Activated naive CD4-positive, alpha-beta T cell treated with anti-CD3 and anti-CD28 coated beads, Interleukin-2, amount 10 ng/mL, durations not matched to agents 7 days and 5 days (primary cell): ENCODE measurements around the gene FHIT.
A peak's percentile ranks its signal among the peaks of the same experiment; 100 is the strongest.

Experiments used
- CTCF ChIA-PET: fragments of 350-600 bp; sonication (Branson Sonifier 250); formaldehyde crosslinking; loops from one replicate; lab custom pipeline; 2021; ENCODE audit warnings: antibody characterized with exemption; lab: Charles Lee
- DNase-seq: peaks from one replicate; pipeline ENCODE4 v3.0.0-alpha.2; 2020
- H3K27ac Mint-ChIP-seq: one replicate; pipeline ENCODE4 v1.8.0; 2021; ENCODE audit warnings: mild to moderate bottlenecking, moderate library complexity, mixed read lengths
- H3K27me3 Mint-ChIP-seq: one replicate; pipeline ENCODE4 v1.8.0; 2021; ENCODE audit warnings: mild to moderate bottlenecking, mixed read lengths
- H3K36me3 Mint-ChIP-seq: one replicate; pipeline ENCODE4 v1.8.0; 2021; ENCODE audit warnings: mixed read lengths
- H3K4me1 Mint-ChIP-seq: one replicate; pipeline ENCODE4 v1.8.0; 2021; ENCODE audit warnings: mixed read lengths
- H3K4me3 Mint-ChIP-seq: one replicate; pipeline ENCODE4 v1.8.0; 2021; ENCODE audit warnings: mild to moderate bottlenecking, moderate library complexity, mixed read lengths
- H3K9me3 Mint-ChIP-seq: one replicate; pipeline ENCODE4 v1.8.0; 2021; ENCODE audit warnings: mixed read lengths

The FHIT gene

DNA sequence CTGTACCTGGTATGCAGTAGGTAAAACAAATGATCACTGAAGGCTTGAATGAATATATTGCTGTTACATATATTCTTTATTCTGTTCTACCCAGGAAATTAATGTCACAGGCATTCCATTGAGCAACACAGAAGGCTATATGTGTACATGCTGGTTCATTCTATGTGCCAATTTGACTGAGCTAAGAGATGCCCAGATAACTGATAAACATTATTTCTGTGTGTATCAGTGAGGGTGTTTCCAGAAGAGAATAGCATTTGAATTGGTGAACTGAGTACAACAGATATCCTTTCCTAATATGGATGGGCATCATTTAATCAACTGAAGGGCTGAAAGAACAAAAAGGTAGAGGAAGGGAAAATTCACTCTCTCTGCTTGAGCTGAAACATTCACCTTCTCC lies 886.8 kb downstream of the FHIT start:
- H3K4me3 Mint-ChIP-seq, result no peak overlapping the region
- peaks cover 20% of the 10 kb centered on the region for H3K4me1 Mint-ChIP-seq
- H3K27me3 Mint-ChIP-seq, result no peaks in the 10 kb centered on the region
- CTCF ChIA-PET, result no interaction called here
- H3K27ac Mint-ChIP-seq, result no peak overlapping the region
- no peak for DNase-seq
- H3K9me3 Mint-ChIP-seq, result peaks cover 2% of the 10 kb centered on the region
- H3K36me3 Mint-ChIP-seq, result peaks cover 3% of the 10 kb centered on the region

DNA sequence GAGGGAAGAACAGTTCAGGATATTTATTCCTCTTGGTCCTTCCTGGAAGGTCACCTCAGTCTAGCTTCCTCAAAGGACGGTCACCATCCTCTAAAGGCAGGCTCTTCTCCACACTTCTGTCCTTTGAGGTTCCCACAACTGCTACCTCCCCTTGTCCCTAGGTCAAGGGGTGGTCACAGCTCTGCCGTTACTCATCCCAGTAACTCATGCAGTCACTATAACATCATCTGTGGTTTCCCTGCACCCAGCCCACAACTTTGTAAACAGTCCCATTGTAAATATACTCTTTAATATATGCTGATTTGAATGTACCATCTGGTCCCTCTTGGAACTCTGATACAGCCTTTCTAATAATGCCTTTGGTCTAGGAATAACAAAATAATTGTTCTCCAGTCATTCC lies 887.4 kb downstream of the FHIT start:
- peaks cover 3% of the 10 kb centered on the region for H3K36me3 Mint-ChIP-seq
- peaks cover 20% of the 10 kb centered on the region for H3K4me1 Mint-ChIP-seq
- H3K9me3 Mint-ChIP-seq, result peaks cover 4% of the 10 kb centered on the region
- DNase-seq, result no peak
- no peaks in the 10 kb centered on the region for H3K27me3 Mint-ChIP-seq
- CTCF ChIA-PET, result no interaction called here
- H3K4me3 Mint-ChIP-seq, result no peak overlapping the region
- H3K27ac Mint-ChIP-seq, result peak overlapping the region; percentile 2

- Mint-ChIP-seq H3K27ac (no peak overlapping the region), H3K4me3 (no peak overlapping the region), H3K27me3 (no peaks in the 10 kb centered on the region), H3K36me3 (no peaks in the 10 kb centered on the region), H3K9me3 (peaks cover 5% of the 10 kb centered on the region), H3K4me1 (no peaks in the 10 kb centered on the region)
- CTCF ChIA-PET, result no interaction called here
- DNase-seq, result no peak
Measured at GRCh38 chr3:60355825-60356224, 895.4 kb downstream of the FHIT start.

- H3K9me3 Mint-ChIP-seq, result peaks cover under 1% of the 10 kb centered on the region
Measured at GRCh38 chr3:60351481-60351880, 899.8 kb downstream of the FHIT start.

DNA sequence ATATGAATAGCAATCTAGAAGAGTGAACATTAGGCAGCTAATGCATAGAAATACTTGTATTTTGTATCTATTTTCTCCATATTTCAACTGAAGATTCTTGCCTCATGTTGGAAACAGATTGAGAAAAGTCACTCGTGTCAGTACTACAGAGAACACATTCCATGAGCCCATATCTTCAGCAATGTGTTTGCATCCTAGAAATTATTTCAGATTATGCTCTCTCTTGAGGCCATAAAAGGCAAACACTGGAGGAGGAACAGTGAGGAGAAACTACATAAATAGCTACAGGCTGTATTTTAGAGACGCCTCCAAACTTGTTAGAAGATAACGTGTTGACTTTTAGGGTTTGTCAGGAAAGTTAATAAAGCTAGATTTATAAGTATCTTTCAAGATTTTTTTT lies 906.9 kb downstream of the FHIT start:
- peaks cover 6% of the 10 kb centered on the region for H3K9me3 Mint-ChIP-seq
- no peak overlapping the region for H3K27ac Mint-ChIP-seq
- no peaks in the 10 kb centered on the region for H3K36me3 Mint-ChIP-seq

More at GRCh38 chr3:60351481-60351880, 899.8 kb downstream of the FHIT start:
- DNase-seq, result no peak
- no peak overlapping the region for H3K4me3 Mint-ChIP-seq
- no peaks in the 10 kb centered on the region for H3K4me1 Mint-ChIP-seq
- CTCF ChIA-PET, result no interaction called here
- no peaks in the 10 kb centered on the region for H3K27me3 Mint-ChIP-seq
- no peaks in the 10 kb centered on the region for H3K36me3 Mint-ChIP-seq
- H3K27ac Mint-ChIP-seq, result no peak overlapping the region

GRCh38 chr3:60343831-60344230 lies 907.4 kb downstream of the FHIT start:
- H3K27ac Mint-ChIP-seq, result no peak overlapping the region
- CTCF ChIA-PET, result no interaction called here
- H3K4me3 Mint-ChIP-seq, result no peak overlapping the region
- no peaks in the 10 kb centered on the region for H3K36me3 Mint-ChIP-seq
- peaks cover 6% of the 10 kb centered on the region for H3K9me3 Mint-ChIP-seq
- H3K4me1 Mint-ChIP-seq, result no peaks in the 10 kb centered on the region
- H3K27me3 Mint-ChIP-seq, result no peaks in the 10 kb centered on the region
- no peak for DNase-seq

More for the DNA sequence above, 906.9 kb downstream of the FHIT start:
- no peak for DNase-seq
- Mint-ChIP-seq H3K4me3 (no peak overlapping the region), H3K4me1 (no peaks in the 10 kb centered on the region), H3K27me3 (no peaks in the 10 kb centered on the region)
- CTCF ChIA-PET, result no interaction called here

DNA sequence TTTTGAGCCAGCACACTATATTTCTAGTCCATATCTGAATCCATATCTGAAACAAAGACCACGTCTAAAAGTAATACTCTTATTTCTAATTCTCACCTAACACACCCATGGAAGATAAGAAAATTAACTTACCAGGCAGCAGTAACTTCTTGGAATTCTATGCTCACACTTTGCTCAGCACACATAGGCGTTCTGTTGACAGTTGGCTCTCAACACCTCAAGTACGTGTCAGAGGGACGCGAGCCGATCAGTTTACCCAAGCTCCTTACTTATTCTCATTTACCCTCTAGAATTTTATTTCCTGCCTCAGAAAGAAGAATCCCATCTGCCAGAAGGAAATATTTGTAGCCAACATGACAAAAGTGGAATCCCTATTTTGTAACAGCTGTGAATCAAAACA lies 911.9 kb downstream of the FHIT start:
- peaks cover 3% of the 10 kb centered on the region for H3K9me3 Mint-ChIP-seq
- CTCF ChIA-PET, result no interaction called here
- no peaks in the 10 kb centered on the region for H3K27me3 Mint-ChIP-seq
- no peak overlapping the region for H3K4me3 Mint-ChIP-seq
- H3K4me1 Mint-ChIP-seq, result no peaks in the 10 kb centered on the region
- no peak for DNase-seq
- no peaks in the 10 kb centered on the region for H3K36me3 Mint-ChIP-seq
- no peak overlapping the region for H3K27ac Mint-ChIP-seq

GRCh38 chr3:60337421-60337820 lies 913.8 kb downstream of the FHIT start:
- H3K9me3 Mint-ChIP-seq, result peaks cover 3% of the 10 kb centered on the region
- no peaks in the 10 kb centered on the region for H3K27me3 Mint-ChIP-seq
- no peak overlapping the region for H3K4me3 Mint-ChIP-seq
- no peaks in the 10 kb centered on the region for H3K36me3 Mint-ChIP-seq
- H3K4me1 Mint-ChIP-seq, result peaks cover 5% of the 10 kb centered on the region
- no peak overlapping the region for H3K27ac Mint-ChIP-seq
- CTCF ChIA-PET, result no interaction called here
- no peak for DNase-seq

- no peak overlapping the region for H3K27ac Mint-ChIP-seq
Measured at GRCh38 chr3:60336061-60336460, 915.2 kb downstream of the FHIT start.

DNA sequence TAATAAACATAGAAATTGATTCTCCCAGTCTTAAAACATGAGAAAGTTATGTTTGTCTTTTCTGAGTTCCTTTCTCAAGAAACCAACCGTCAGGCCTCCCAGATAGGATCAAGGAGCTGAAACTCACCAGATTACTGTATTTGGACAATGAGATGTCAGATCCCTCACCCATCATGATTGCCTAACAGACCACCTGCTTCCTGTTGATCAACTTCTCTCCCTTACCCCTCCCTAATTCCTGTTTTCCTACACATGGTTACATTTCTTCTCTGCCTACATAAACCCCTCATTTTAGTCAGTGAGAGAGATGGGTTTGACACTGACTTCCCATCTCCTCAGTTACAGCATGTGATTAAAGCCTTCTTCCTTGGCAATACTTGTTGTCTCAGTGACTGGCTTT lies 917.5 kb downstream of the FHIT start:
- Mint-ChIP-seq H3K36me3 (no peaks in the 10 kb centered on the region), H3K4me3 (no peak overlapping the region)
- CTCF ChIA-PET, result no interaction called here

More at GRCh38 chr3:60336061-60336460, 915.2 kb downstream of the FHIT start:
- Mint-ChIP-seq H3K9me3 (no peaks in the 10 kb centered on the region), H3K4me3 (no peak overlapping the region), H3K36me3 (no peaks in the 10 kb centered on the region), H3K27me3 (no peaks in the 10 kb centered on the region), H3K4me1 (peaks cover 5% of the 10 kb centered on the region)
- no peak for DNase-seq
- CTCF ChIA-PET, result no interaction called here

GRCh38 chr3:60330107-60330506 lies 921.1 kb downstream of the FHIT start:
- DNase-seq, result no peak
- Mint-ChIP-seq H3K36me3 (no peaks in the 10 kb centered on the region), H3K4me1 (peaks cover 5% of the 10 kb centered on the region), H3K27ac (no peak overlapping the region), H3K4me3 (no peak overlapping the region), H3K27me3 (no peaks in the 10 kb centered on the region), H3K9me3 (no peaks in the 10 kb centered on the region)
- CTCF ChIA-PET, result no interaction called here

More for the DNA sequence above, 917.5 kb downstream of the FHIT start:
- DNase-seq, result no peak
- Mint-ChIP-seq H3K9me3 (no peaks in the 10 kb centered on the region), H3K27me3 (no peaks in the 10 kb centered on the region), H3K4me1 (peaks cover 5% of the 10 kb centered on the region), H3K27ac (no peak overlapping the region)

DNA sequence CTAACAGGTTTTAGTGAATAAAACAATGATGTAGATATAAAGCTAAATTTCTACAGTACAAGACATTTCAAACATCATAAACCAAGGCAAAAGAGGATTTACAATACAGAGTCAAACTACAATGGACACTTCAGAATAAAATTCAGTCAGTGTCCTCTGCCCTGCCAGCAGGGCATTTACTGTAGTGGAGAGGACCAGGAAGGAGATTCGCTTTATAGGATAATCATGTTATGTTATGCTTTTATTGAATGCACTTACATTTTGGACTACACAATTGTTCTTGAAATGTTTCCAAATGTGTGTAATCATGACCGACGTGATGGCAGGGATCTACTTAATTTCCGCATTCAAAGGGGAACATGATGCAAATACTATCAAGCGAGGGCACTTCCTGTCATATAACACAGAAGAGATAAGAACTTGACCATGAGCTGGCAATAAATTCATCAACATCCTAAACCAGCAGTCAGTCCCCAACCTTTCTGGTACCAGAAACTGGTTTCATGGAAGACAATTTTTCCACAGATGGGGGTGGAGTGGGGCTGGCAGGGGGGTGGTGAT lies 925.6 kb downstream of the FHIT start:
- Mint-ChIP-seq H3K4me1 (no peaks in the 10 kb centered on the region), H3K4me3 (no peak overlapping the region), H3K27ac (no peak overlapping the region), H3K36me3 (no peaks in the 10 kb centered on the region), H3K27me3 (no peaks in the 10 kb centered on the region), H3K9me3 (no peaks in the 10 kb centered on the region)
- CTCF ChIA-PET, result no interaction called here
- no peak for DNase-seq

- peaks cover 3% of the 10 kb centered on the region for H3K9me3 Mint-ChIP-seq
- no peak for DNase-seq
- H3K36me3 Mint-ChIP-seq, result no peaks in the 10 kb centered on the region
- H3K4me3 Mint-ChIP-seq, result no peak overlapping the region
- H3K4me1 Mint-ChIP-seq, result no peaks in the 10 kb centered on the region
- no peak overlapping the region for H3K27ac Mint-ChIP-seq
- no peaks in the 10 kb centered on the region for H3K27me3 Mint-ChIP-seq
- CTCF ChIA-PET, result no interaction called here
Measured at GRCh38 chr3:60323651-60324050, 927.6 kb downstream of the FHIT start.

DNA sequence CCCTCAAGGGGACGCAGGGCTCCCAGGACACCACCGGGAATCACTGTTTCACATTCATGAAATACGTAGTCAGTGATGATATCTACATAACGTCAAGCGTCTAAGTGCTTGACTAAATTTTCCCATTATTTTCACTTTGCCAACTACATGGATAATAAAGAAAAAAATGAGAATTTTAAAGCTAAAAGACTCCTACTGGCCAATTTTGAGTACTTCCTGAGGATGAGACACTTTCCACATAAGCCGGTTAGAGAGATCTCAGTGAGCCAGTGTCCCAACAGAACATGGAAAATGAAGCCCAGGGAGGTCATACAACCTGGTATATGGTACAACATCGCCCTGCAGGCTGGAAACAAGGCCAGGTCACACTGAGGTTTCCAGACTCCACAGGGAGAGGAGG lies 928.1 kb downstream of the FHIT start:
- H3K4me3 Mint-ChIP-seq, result no peak overlapping the region
- DNase-seq, result no peak
- no peak overlapping the region for H3K27ac Mint-ChIP-seq
- CTCF ChIA-PET, result no interaction called here
- H3K9me3 Mint-ChIP-seq, result peaks cover 3% of the 10 kb centered on the region
- H3K4me1 Mint-ChIP-seq, result no peaks in the 10 kb centered on the region
- no peaks in the 10 kb centered on the region for H3K36me3 Mint-ChIP-seq
- H3K27me3 Mint-ChIP-seq, result no peaks in the 10 kb centered on the region

DNA sequence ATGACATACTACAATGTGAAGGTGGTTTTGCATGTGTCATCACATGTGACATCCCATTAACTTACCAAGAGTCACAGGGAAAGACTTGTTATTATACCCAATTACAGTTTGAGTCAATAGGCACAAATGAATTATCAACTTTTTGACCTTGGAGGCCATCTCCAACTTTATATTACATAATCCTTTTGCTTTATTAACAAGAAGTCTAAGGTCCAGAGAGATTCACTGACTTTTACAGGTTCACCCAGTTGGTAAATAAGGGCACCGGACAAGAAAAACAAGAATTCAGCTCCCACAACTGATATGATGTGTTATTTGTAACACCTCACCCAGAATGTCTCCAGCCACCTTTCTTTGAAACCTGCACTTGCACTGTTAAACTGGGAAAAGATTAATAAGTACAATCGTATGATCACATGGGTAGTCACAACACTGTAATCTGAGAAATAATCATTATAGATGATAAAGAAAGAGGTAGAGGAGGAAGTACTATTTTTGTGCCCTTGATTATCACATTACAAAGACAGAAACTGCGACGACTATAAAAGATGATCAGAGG lies 928.9 kb downstream of the FHIT start:
- Mint-ChIP-seq H3K27ac (no peak overlapping the region), H3K4me1 (no peaks in the 10 kb centered on the region), H3K27me3 (no peaks in the 10 kb centered on the region), H3K4me3 (no peak overlapping the region), H3K36me3 (no peaks in the 10 kb centered on the region), H3K9me3 (peaks cover 3% of the 10 kb centered on the region)
- CTCF ChIA-PET, result no interaction called here
- no peak for DNase-seq
